Measurements from ENCODE around the gene CYP4F2.
"Not testable (repeated sequence)": the region's sequence is repeated elsewhere in the genome, so short reads cannot be mapped to it uniquely, and the experiment has no call there.

CYP4F2 gene, protein sequence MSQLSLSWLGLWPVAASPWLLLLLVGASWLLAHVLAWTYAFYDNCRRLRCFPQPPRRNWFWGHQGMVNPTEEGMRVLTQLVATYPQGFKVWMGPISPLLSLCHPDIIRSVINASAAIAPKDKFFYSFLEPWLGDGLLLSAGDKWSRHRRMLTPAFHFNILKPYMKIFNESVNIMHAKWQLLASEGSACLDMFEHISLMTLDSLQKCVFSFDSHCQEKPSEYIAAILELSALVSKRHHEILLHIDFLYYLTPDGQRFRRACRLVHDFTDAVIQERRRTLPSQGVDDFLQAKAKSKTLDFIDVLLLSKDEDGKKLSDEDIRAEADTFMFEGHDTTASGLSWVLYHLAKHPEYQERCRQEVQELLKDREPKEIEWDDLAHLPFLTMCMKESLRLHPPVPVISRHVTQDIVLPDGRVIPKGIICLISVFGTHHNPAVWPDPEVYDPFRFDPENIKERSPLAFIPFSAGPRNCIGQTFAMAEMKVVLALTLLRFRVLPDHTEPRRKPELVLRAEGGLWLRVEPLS

DNA sequence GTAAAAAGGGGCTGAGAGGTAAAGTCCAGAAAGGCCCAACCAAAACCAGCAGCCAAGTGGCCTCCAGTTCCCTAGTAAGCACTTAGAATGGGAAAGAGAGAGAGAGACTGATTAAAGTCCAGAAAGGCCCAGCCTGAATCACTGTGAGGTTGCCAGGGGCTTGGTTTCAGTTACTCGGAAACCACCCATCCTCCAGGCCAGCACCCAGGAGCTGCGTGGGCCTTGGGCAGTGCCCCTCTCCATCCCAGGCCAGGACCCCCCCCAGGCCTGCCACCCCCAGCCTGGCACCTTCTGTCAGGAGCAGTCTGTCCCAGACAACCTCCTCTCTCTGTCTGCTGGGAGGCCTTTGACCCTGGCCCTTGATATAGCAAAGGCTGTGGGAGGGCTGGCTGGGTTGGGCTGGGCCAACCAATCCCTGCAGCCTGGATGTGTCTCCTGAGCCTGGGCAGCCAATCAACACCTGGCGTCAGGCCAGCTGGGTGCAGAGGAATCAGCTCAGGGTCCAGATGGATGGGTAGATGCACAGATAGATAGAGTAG is at the start of gene CYP4F2:
TSS of gene CYP4F2 (minus strand) at position 337 of the 539 bp plus-strand sequence. CDS start 463 bp downstream, outside the sequence.
- no peak within 1 kb of the TSS for H3K4me3 ChIP-seq
- no peak within 1 kb of the TSS for H3K9ac ChIP-seq (ENCODE audit: insufficient read length)
- no peaks in the 10 kb centered on the region for H3K9me3 ChIP-seq (ENCODE audit: low read depth, low read length)
- DNase-seq (ENCODE audit: low read depth, low spot score) = no peak
- TF ChIP-seq EZH2 (IDR thresholded peaks at IDR 0.05) = no peak
- no peak for TF ChIP-seq FOXP2 (optimal IDR thresholded peaks at IDR 0.05; ENCODE audit: control extremely low read depth, extremely low read length, insufficient read depth)
- TF ChIP-seq POLR2AphosphoS5 (IDR thresholded peaks at IDR 0.05; ENCODE audit: borderline replicate concordance, low read depth, low read length) = no peak
- H3K27ac ChIP-seq = no peak within 1 kb of the TSS
- H3K36me3 ChIP-seq (ENCODE audit: insufficient read depth, low read length) = no peaks in the 10 kb centered on the region

DNA sequence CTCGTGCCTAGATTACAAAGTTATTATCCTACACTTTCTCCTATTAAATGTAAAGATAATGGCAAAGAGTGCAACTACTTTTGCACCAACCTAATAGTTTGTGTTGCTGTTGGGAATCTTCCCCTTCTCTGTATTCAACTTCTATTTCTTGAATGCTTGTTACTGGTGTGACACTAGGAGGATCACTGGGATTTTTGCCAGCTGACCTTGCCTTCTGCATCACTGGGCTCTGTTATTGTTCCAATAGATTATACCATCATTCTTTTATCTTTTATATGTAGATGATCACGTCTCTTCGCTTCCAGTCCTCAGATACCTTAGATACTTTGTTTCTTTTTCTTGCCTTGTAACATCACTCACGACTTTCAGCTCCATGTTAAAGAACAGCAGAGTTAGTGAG is 47.4 kb upstream of the CYP4F2 start:
- H3K27ac ChIP-seq = no peak overlapping the region
- TF ChIP-seq EZH2 (IDR thresholded peaks at IDR 0.05) (no peak), FOXP2 (optimal IDR thresholded peaks at IDR 0.05; ENCODE audit: control extremely low read depth, extremely low read length, insufficient read depth) (no peak), POLR2AphosphoS5 (IDR thresholded peaks at IDR 0.05; ENCODE audit: borderline replicate concordance, low read depth, low read length) (no peak)
- no peak for DNase-seq (ENCODE audit: low read depth, low spot score)
- no peaks in the 10 kb centered on the region for H3K9me3 ChIP-seq (ENCODE audit: low read depth, low read length)
- no peak overlapping the region for H3K9ac ChIP-seq (ENCODE audit: insufficient read length)
- H3K36me3 ChIP-seq (ENCODE audit: insufficient read depth, low read length) = no peaks in the 10 kb centered on the region
- H3K4me3 ChIP-seq = no peak overlapping the region

DNA sequence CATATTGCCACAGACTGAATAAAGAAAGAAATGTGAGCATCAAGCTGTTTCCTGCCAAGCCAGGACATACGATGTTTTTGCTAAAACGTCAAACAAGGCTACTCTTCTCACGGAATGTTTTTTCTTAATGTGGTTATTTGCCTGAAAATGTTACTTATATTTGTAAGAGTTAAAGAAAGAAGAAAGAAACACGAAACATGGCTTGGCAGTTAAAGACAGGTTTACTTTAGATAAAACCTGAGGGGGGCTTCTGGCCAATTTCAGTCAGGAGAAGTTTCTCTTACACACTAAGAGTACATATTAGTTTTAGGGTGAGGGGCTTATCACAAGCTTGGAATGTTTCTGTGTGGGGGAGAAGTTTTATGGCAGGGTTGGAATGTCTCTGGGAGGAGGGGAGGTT is 46.5 kb upstream of the CYP4F2 start:
- no peak for DNase-seq (ENCODE audit: low read depth, low spot score)
- Histone ChIP-seq H3K9ac (ENCODE audit: insufficient read length) (no peak overlapping the region), H3K36me3 (ENCODE audit: insufficient read depth, low read length) (no peaks in the 10 kb centered on the region), H3K27ac (no peak overlapping the region), H3K9me3 (ENCODE audit: low read depth, low read length) (no peaks in the 10 kb centered on the region), H3K4me3 (no peak overlapping the region)
- TF ChIP-seq FOXP2 (optimal IDR thresholded peaks at IDR 0.05; ENCODE audit: control extremely low read depth, extremely low read length, insufficient read depth) = no peak
- TF ChIP-seq POLR2AphosphoS5 (IDR thresholded peaks at IDR 0.05; ENCODE audit: borderline replicate concordance, low read depth, low read length) = no peak
- TF ChIP-seq EZH2 (IDR thresholded peaks at IDR 0.05) = no peak

DNA sequence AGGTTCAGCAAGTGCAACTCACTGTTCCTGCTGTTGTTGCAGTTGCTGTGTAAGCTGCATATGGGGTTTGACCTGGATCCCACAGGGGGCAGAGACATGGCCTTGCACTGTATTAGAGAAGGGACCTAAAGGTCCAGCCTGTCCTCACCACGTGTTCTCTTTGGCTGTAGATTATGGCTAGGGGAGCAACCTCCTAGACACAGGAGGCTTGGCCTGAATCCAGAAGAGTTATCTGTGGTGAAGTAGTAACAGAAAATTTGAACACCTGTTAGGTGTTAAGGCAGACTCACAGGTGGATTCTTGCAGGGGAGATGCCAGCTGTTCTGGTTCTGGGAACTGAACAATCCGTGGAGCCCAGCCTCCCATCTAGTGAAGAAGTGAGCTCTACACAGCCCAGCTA is 39.9 kb upstream of the CYP4F2 start:
- H3K36me3 ChIP-seq (ENCODE audit: insufficient read depth, low read length) = no peaks in the 10 kb centered on the region
- H3K9me3 ChIP-seq (ENCODE audit: low read depth, low read length) = no peaks in the 10 kb centered on the region
- H3K27ac ChIP-seq = no peak overlapping the region
- TF ChIP-seq EZH2 (IDR thresholded peaks at IDR 0.05) (no peak), POLR2AphosphoS5 (IDR thresholded peaks at IDR 0.05; ENCODE audit: borderline replicate concordance, low read depth, low read length) (no peak), FOXP2 (optimal IDR thresholded peaks at IDR 0.05; ENCODE audit: control extremely low read depth, extremely low read length, insufficient read depth) (no peak)
- no peak overlapping the region for H3K9ac ChIP-seq (ENCODE audit: insufficient read length)
- H3K4me3 ChIP-seq = no peak overlapping the region
- no peak for DNase-seq (ENCODE audit: low read depth, low spot score)

DNA sequence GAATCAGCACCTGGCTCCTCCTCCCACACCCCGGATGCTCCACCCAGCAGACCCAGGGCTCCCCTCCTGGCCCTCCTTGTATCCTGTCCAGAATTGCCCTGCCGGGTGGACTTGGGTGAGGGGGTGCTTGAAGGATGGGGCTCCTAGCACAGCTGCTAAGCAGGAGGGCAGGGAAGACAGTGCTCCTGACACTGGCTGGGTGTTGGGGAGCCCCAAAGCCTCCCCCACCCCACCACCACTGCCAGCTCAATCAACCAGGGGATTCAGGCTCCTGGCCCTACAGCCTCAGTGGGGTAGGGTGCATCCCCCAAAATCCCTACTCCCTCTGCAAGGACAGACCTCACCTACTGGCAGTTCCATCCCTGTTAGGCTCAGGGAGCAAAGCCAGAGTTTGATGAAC is 39.1 kb upstream of the CYP4F2 start:
- TF ChIP-seq POLR2AphosphoS5 (IDR thresholded peaks at IDR 0.05; ENCODE audit: borderline replicate concordance, low read depth, low read length) = no peak
- TF ChIP-seq EZH2 (IDR thresholded peaks at IDR 0.05) = no peak
- TF ChIP-seq FOXP2 (optimal IDR thresholded peaks at IDR 0.05; ENCODE audit: control extremely low read depth, extremely low read length, insufficient read depth) = no peak
- DNase-seq (ENCODE audit: low read depth, low spot score) = no peak
- Histone ChIP-seq H3K9ac (ENCODE audit: insufficient read length) (no peak overlapping the region), H3K4me3 (no peak overlapping the region), H3K27ac (no peak overlapping the region), H3K36me3 (ENCODE audit: insufficient read depth, low read length) (no peaks in the 10 kb centered on the region), H3K9me3 (ENCODE audit: low read depth, low read length) (no peaks in the 10 kb centered on the region)

DNA sequence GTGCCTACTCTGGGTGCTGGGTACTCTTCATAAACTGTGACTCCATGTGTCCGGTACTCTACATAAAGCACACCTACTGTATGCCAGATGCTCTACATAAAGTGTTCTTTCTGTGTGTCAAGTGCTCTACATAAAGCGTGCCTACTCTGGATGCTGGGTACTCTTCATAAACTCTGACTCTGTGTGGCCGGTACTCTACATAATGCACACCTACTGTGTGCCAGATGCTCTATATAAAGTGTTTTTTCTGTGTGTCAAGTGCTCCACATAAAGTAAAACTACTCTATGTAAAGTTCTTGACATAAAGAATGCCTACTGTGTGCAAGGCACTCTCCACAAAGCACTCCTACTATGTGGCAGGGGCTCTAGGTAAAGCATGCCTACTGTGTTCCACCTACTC is 38.3 kb upstream of the CYP4F2 start:
- no peak overlapping the region for H3K27ac ChIP-seq
- TF ChIP-seq POLR2AphosphoS5 (IDR thresholded peaks at IDR 0.05; ENCODE audit: borderline replicate concordance, low read depth, low read length) = no peak
- no peak for TF ChIP-seq FOXP2 (optimal IDR thresholded peaks at IDR 0.05; ENCODE audit: control extremely low read depth, extremely low read length, insufficient read depth)
- no peak for TF ChIP-seq EZH2 (IDR thresholded peaks at IDR 0.05)

DNA sequence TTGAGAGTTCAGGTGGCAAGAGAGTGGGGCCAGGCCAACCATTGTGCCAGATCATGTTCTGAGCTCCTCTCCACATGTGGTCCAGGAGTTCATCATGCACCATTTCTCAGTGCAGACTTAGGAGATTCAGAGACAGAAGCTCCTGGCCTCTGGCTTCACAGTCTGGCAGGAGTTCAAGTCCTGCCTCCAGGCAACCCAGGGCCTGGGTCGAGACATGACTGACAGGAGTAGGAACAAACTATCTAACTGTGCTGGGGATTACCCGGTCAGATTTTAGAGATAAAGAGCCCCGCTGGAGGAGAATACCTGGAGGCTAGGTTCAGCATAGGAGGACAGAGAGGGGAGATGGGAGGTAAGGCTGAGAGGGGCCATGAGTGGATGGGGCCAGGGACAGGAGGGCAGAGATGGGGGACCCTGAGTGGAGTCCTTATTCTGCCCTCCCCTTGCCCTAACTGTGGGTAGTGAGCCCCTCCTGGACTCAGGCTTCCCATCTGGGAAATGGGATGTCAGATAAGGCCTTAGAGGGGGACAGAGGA is 37.4 kb upstream of the CYP4F2 start:
- Histone ChIP-seq H3K4me3 (no peak overlapping the region), H3K27ac (no peak overlapping the region), H3K36me3 (ENCODE audit: insufficient read depth, low read length) (no peaks in the 10 kb centered on the region), H3K9ac (ENCODE audit: insufficient read length) (no peak overlapping the region), H3K9me3 (ENCODE audit: low read depth, low read length) (no peaks in the 10 kb centered on the region)
- TF ChIP-seq POLR2AphosphoS5 (IDR thresholded peaks at IDR 0.05; ENCODE audit: borderline replicate concordance, low read depth, low read length) = no peak
- TF ChIP-seq EZH2 (IDR thresholded peaks at IDR 0.05) = no peak
- TF ChIP-seq FOXP2 (optimal IDR thresholded peaks at IDR 0.05; ENCODE audit: control extremely low read depth, extremely low read length, insufficient read depth) = no peak
- no peak for DNase-seq (ENCODE audit: low read depth, low spot score)

More for the DNA sequence above, 38.3 kb upstream of the CYP4F2 start:
- no peaks in the 10 kb centered on the region for H3K9me3 ChIP-seq (ENCODE audit: low read depth, low read length)
- no peak for DNase-seq (ENCODE audit: low read depth, low spot score)
- H3K9ac ChIP-seq (ENCODE audit: insufficient read length) = no peak overlapping the region
- H3K4me3 ChIP-seq = no peak overlapping the region
- H3K36me3 ChIP-seq (ENCODE audit: insufficient read depth, low read length) = no peaks in the 10 kb centered on the region

DNA sequence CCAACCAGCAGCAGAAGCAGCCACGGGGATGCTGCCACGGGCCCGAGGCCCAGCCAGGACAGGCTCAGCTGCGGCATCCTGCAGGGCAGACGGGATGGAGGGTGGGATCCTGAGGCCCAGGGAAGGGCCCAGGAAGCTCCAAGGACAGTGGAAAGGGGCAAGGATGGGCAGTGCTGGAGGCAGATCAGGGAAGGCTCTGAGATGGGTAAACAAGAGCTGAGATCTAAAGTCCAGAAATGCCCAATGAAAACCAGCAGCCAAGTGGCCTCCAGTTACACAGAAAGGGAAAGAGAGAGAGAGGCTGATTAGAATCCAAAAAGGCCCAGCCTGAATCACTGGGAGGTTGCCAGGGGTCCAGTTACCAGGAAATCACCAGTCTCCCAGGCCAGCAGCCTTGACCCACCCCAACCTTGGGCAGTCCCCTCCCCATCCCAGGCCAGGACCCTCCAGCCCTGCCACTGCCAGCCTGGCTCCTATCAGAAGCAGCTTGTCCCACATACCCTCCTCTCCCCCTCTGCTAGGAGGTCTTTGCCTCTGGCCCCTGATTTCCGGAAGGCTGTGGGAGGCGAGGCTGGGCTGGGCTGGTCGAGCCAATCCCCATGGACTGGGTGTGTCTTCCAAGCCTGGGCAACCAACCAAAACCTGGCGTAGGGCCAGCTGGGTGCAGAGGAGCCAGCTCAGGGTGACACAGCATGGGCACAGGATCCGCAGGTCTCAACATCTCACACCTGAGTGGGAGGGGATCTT is 36.6 kb upstream of the CYP4F2 start, which contains the start of gene CYP4F11:
TSS of gene CYP4F11 (minus strand) at position 198 of the 747 bp plus-strand sequence. CDS start at position 77, 121 bp downstream.
- Histone ChIP-seq H3K27ac (no peak within 1 kb of the TSS), H3K36me3 (ENCODE audit: insufficient read depth, low read length) (no peaks in the 10 kb centered on the region), H3K9ac (ENCODE audit: insufficient read length) (no peak within 1 kb of the TSS), H3K9me3 (ENCODE audit: low read depth, low read length) (no peaks in the 10 kb centered on the region), H3K4me3 (no peak within 1 kb of the TSS)
- no peak for DNase-seq (ENCODE audit: low read depth, low spot score)
- TF ChIP-seq EZH2 (IDR thresholded peaks at IDR 0.05) = no peak
- TF ChIP-seq FOXP2 (optimal IDR thresholded peaks at IDR 0.05; ENCODE audit: control extremely low read depth, extremely low read length, insufficient read depth) = no peak
- no peak for TF ChIP-seq POLR2AphosphoS5 (IDR thresholded peaks at IDR 0.05; ENCODE audit: borderline replicate concordance, low read depth, low read length)

DNA sequence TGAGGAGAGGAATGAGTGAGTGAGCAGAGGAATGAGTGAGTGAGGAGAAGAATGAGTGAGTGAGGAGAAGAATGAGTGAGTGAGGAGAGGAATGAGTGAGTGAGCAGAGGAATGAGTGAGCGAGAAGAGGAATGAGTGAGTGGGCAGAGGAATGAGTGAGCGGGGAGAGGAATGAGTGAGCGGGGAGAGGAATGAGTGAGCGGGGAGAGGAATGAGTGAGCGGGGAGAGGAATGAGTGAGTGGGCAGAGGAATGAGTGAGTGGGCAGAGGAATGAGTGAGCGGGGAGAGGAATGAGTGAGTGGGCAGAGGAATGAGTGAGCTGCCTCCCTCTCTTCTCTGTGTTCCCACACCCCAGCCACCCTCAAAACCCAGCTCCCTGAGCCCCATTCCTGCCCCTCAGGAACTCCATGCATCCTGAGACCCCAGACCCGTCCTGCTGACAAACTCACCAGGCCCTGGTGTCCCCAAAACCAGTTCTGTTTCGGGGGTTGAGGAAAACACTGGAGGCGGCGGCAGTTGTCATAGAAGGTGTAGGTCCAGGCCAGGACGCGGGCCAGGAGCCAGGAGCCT is 36.0 kb upstream of the CYP4F2 start:
- H3K9ac ChIP-seq (ENCODE audit: insufficient read length) = not testable (repeated sequence)

More for the DNA sequence above, 36.0 kb upstream of the CYP4F2 start:
- not testable (repeated sequence) for H3K9me3 ChIP-seq (ENCODE audit: low read depth, low read length); H3K4me3 ChIP-seq; DNase-seq (ENCODE audit: low read depth, low spot score); H3K27ac ChIP-seq; H3K36me3 ChIP-seq (ENCODE audit: insufficient read depth, low read length)

Measured in SK-N-MC (cell line).